NOMO-1 (cell line): ENCODE measurements around the gene FALEC.

ENCODE experiments used
- DNase-seq, 2 experiments: peaks; one replicate each; lab custom pipeline; 2025; ENCODE audit not compliant: unreplicated experiment in 2 of 2; lab: John Stamatoyannopoulos, UW

Gene FALEC

DNA sequence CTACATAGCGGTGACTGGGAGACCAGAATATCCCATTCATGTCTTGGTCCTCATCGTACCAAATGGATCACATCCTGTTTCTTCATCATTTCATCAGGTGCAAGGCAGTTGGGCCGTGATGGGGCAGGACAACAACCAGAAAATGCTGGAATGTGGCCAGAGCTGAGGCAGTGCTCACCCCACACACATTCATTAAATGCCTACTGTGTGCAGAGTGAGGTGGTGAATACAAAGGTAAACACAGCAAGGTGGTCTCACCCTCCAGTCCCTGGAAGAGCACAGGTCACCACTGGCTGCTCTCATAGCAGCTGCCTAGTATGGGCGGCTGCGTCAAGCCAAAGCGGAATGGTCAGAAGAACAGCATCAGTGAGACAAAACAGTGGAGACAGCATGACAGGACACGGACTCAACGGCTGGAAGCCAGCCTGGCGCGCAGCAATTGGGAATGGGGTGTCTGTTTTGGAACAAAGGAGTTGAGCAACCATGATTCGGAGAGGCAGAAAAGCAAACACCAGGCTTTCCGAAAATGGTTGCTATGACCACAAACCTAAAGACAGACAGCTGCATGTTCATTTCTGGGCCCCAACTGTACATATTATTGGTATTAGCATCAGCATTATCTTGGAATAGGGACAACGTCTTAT lies 28.1 kb downstream of the FALEC start:
- no peak for DNase-seq

DNA sequence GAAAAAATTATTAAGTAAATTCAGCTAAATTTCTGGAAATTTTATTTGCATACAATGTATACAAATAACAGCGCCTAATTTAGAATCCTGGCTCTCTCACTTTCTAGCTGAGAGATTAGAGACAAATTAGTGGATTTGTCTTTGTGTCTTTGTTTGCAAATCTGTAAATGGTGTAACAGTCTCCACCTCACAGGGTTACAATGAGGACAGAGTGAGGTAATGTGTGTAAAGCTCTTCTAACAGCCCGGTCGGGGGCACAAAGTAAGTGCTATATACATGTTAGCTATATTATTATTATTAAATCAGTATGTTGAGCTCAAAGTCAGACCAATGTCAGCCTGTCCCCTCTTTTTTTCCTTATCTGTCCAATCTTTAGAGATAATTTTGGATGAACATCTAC lies 28.7 kb downstream of the FALEC start:
- no peak for DNase-seq

DNA sequence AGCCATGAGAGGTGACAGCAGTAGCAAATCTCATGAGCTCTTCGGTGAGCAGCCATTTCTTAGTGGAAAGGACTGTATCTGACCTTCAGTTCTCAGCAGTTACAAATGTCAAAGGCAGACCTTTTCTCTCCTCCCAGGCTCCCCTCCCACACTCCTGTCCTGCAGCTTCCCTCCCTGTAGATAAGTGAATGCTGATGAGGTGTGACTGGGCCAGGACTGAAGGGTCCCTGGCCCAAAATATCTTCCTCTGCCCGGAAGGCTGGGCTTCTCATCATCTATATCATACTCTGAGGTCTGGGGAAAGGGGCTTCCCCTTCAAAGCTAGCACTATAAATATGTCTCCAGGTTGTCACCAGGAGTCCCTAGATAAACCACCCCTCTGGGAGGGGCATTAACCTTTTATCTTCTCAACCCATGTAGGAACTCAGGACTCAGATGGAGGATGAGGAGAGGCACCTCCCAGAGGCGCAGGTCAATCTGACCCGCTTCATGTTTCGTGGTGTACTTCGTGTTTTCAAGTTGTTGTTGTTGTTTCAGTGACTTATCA lies 30.0 kb downstream of the FALEC start:
- DNase-seq = no peak

DNA sequence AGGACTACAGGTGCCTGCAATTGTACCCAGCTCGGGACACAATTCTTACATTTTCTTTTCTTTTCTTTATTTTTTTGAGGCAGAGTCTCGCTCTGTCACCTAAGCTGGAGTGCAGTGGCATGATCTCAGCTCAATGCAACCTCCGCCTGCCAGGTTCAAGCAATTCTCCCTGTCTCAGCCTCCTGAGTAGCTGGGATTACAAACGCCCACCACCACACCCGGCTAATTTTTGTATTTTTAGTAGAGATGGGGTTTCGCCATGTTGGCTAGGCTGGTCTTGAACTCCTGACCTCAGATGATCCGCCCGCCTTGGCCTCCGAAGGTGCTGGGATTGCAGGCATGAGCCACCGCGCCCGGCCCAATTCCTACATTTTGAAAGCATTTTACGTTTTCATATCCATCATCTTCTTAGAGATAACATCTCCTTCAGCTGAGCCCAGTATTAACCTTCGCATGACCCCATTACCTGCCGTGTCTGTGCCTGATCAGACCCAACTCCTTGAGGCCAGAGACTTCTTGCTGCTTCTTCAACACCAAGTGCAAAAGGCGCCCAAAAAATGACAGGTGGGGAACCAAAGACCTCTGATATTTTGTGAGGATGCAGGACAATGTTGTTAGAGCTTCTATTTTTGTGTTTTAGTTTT lies 30.9 kb downstream of the FALEC start:
- DNase-seq = no peak

DNA sequence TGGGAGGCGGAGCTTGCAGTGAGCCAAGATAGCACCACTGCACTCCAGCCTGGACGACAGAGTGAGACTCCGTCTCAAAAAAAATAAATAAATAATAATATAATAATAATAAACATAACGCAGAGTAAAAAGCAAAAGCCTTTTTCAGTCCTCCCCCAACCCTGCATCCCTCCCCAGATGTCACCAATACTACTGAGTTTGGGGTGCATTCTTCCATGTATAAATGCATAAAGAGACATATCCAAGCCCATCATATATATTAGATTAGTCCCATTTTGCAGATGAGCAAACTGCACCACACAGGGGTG lies 32.7 kb downstream of the FALEC start:
- no peak for DNase-seq

DNA sequence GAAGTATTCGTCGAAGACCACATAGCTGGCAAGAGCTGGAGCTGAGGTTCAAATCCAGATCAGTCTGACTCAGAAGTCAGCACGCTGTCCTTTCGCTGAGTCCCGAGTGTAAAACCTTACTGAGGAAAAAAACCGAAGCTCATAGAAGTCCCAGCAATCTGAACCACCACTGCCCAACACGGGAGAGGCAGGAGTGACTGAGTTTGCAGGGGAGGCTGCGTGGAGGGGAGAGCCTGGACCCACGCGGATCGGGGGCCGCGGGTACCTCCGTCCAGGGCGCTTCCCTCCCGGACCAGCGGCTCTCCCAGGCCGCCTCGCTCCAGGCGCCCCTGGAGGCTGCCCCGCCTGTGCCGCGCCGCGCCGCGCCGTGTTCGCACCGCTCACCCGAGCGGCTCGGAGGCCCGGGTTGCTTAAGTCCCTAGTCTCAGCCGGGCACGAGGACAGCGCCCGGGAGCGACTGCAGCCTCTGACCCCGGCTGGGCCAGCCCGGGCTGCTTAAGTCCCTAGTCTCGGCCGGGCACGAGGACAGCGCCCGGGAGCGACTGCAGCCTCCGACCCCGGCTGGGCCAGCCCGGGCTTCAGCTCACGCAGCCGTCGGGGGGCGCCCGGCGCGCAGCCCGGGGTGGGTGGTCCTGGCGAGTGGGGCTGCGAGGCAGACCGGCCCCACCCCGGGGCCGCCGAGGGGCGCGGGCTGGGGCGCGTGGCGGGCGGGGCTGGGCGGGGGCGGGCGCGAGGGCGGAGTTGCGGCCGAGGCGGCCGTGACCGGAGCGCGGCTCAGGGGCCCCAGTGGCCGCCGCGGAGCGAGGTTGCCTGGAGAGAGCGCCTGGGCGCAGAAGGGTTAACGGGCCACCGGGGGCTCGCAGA lies 33.3 kb downstream of the FALEC start, which contains the start of gene ADAMTSL4:
TSS of gene ADAMTSL4 (plus strand) at position 777 of the 864 bp plus-strand sequence. CDS start 2,881 bp downstream, outside the sequence.
- peak; percentile 67 to 71 for DNase-seq

DNA sequence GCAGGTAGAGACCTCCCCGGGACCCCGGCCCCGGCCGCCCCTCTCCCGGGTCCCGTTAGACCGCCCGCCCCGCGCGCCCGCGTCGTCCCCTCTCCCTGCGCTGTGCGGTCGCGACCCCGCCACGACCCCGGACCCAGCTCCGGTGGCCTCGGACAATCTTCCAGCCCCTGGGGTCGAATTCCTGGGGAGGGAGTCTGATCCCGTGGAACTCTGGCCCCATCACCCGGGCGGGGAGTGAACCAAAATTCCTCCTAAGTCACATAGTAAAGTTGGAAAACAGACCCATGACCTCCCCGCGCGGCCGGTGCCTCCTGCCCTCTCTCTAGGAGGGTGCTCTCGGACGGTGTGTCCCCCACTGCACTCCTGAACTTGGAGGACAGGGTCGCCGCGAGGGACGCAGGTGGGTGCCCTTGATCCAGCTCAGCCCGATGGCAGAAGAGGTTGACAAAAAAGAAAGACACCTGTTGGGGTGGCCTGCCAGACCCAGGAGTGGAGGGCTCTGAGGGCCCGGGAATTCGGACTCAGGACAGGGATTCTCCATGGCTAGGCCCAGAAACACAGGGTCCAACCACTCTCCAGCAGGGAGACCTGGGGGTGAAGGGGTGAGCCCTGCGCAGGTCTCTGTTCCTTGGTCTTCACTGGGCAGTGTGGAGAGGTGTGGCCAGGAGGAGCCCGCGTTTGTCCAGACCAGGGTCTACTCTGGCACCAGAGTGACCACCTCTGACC lies 34.1 kb downstream of the FALEC start:
- no peak for DNase-seq

DNA sequence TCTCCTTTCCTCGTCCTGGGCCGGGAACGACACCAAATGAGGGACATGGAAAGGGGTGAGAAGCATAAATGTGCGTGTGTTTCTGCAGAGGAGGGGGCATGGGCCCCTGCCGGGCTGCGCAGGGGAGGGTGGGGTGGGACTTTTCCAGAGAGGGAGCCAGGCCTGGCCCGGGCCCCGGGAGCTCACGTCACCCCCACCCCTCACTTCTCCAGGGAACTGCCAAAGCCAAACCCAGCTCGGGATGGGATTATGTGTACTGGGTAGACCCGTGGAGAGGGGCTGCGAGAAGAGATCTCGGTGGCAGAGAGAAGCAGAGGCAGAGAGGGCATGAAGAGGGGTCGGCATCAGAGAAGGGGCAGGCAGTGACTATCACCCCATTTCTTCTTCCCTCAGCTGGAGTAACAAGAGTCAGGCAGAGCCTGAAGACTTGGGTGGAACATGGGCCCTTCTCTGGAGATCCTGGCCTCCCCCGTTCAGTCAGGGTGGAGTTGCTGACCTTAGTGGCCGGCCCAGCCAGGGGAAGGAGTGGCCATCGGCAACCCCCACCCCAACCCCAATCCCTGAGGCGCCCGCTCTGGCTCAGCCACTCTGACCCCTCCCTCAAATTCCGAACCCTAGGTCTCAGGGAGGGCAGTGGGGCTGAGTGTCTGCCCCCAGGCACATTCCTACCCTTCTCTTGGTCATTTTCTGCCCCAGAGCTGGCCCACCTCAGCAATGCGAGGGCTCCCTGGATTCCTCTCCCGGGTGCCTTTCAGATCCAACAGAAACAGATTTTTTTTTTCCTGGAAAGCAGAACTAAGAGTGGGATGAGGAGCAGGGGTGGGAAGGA lies 34.9 kb downstream of the FALEC start:
- no peak for DNase-seq

DNA sequence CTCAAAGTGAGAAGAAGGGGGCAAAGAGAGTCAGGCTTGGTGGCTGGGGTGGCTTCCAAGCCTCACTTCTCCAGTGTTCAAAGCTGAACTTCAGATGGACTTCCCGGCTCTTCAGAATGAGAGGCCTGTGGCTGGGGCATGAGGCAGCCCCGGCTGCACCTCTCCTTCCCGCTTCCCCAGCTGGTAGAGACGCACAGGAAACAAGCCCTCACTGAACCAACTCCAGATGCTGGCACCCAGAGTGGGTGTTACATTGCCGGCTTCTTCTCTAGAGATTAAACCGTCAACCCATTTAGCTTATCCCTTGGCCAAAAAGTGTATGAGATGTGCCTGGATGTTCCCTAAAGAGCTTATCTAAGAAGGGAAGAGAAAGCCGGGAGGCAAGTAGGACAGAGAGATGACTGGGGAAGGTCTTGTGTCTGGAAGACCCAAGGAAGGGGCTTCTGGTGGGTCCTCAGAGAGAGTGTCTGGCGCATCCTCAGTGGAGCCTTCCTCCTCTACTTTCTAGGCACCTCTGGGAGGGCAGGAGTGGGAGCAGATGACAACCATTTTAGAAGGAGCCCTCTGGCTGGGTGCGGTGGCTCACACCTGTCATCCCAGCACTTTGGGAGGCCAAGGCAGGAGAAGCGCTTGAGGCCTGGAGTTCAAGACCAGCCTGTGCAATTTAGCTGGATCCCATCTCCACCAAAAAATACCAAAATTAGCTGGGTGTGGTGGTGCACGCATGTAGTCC lies 35.7 kb downstream of the FALEC start:
- no peak for DNase-seq

DNA sequence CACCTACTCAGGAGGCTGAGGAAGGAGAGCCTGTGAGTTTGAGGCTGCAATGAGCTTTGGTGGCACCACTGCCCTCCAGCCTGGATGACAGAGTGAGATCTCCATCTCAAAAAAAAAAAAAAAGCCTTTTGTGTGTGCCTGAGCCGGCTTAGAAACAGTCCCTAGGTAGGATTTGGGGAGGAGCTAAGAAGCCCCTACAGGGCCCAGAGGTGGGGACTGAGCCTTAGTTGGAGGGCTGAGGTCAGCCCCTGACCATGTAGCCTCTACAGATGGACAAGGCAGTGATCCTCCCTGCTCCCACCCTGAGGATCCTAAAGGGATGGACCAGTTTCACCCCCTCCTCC lies 36.2 kb downstream of the FALEC start:
- no peak for DNase-seq

DNA sequence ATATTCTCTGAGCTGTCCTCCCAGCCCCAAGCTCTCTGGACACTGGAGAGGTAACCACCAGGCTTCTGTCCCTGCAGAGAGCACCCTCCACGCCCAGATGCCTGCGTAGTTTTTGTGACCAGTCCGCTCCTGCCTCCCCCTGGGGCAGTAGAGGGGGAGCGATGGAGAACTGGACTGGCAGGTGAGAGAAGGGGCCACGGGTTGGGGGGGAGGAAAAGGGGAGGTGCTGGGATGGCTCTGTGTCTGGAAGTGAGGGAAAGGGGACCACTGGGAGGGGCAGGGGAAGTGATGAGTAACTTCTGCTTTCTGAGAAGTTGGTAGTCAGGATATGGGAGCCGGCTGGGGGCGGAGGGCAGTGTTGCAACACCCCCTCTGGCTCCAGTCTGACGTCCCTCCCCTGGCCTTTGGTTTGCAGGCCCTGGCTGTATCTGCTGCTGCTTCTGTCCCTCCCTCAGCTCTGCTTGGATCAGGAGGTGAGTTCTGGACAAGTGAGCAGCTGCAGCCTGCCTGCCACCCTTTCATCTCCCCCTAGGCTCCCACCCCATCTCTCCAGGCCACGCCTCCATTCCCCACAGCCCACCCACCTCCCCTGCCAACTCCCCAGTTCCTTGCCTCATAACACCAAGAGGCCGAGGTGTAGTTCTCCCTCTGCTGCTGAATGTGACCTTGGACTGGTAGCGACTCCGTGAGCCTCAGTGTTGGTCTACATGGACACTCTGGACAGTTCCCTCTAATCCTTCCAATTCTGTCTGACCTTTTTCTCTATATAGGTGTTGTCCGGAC lies 36.8 kb downstream of the FALEC start:
- peak; percentile 93 for DNase-seq

DNA sequence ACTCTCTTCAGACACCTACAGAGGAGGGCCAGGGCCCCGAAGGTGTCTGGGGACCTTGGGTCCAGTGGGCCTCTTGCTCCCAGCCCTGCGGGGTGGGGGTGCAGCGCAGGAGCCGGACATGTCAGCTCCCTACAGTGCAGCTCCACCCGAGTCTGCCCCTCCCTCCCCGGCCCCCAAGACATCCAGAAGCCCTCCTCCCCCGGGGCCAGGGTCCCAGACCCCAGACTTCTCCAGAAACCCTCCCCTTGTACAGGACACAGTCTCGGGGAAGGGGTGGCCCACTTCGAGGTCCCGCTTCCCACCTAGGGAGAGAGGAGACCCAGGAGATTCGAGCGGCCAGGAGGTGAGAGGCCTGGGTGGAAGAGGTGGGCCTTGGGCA lies 37.3 kb downstream of the FALEC start:
- DNase-seq = no peak

DNA sequence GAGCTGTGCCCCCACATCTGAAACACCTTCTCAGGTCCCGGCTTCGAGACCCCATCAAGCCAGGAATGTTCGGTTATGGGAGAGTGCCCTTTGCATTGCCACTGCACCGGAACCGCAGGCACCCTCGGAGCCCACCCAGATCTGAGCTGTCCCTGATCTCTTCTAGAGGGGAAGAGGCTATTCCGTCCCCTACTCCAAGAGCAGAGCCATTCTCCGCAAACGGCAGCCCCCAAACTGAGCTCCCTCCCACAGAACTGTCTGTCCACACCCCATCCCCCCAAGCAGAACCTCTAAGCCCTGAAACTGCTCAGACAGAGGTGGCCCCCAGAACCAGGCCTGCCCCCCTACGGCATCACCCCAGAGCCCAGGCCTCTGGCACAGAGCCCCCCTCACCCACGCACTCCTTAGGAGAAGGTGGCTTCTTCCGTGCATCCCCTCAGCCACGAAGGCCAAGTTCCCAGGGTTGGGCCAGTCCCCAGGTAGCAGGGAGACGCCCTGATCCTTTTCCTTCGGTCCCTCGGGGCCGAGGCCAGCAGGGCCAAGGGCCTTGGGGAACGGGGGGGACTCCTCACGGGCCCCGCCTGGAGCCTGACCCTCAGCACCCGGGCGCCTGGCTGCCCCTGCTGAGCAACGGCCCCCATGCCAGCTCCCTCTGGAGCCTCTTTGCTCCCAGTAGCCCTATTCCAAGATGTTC lies 38.0 kb downstream of the FALEC start:
- no peak for DNase-seq

DNA sequence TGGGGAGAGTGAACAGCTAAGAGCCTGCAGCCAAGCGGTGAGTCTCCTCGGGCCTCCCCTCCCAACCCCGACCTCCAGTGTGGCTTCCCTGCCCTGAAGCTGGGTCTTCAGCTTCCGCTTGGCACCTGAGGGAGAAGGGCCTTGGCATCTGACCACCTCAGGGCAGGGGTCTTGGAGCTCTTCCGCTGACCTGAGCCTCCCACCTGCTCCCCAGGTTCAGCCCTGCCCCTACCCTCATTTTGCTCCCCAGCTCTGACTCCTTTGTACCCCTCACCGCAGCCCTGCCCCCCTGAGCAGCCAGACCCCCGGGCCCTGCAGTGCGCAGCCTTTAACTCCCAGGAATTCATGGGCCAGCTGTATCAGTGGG lies 38.5 kb downstream of the FALEC start:
- no peak for DNase-seq

DNA sequence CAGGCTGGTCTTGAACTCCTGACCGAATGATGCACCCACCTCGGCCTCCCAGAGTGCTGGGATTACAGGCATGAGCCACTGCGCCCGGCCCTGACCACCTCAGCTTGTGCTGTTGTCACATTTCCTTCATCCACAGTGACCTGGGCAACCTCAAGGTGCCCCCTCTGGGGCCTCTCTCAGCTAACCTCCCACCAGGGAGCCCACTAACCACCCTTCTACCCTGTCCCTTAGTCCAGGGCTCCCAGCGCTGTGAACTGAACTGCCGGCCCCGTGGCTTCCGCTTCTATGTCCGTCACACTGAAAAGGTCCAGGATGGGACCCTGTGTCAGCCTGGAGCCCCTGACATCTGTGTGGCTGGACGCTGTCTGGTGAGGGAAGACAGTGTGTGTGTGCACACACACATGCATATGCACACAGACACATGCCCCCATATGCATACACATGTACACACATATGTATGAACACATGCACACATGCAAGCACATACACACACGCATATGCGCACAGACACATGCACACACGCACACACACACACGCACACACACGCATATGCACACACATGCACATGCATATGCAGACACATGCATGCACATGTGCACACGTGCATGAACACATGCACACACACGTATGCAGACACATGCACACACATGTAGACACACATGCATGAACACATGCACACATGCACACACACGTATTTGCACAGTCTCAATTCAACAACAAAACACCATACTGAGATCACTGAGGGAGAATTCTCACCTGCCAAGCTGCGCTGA lies 39.8 kb downstream of the FALEC start:
- no peak for DNase-seq

DNA sequence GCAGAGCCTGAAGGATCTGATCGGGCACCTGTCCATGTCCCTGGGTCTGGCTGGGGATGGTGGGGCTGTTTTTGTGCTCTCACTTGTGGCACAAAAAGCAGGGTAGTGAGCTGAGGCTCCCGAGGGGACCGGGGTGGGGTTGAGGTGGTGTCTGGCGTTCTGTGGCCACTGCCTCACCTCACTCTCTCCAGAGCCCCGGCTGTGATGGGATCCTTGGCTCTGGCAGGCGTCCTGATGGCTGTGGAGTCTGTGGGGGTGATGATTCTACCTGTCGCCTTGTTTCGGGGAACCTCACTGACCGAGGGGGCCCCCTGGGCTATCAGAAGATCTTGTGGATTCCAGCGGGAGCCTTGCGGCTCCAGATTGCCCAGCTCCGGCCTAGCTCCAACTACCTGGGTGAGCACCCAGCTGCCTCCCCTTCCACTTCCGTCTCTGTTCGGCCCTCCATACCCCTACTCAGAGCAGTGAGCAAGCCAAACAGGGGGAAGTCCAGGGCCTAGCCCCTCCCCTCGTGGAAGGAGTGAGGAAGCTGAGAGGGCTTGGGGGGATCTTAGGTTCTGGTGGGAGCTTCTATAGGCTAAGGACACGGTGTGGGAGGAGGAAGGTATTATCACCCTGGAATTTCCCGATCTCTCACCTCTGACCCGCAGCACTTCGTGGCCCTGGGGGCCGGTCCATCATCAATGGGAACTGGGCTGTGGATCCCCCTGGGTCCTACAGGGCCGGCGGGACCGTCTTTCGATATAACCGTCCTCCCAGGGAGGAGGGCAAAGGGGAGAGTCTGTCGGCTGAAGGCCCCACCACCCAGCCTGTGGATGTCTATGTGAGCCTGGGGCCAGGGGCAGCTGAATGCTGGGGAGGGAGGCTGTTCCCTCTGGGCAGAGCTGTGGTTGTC lies 40.7 kb downstream of the FALEC start:
- DNase-seq = no peak
